Ishikawa (cell line): ENCODE measurements around the gene MEPCE.

Experiments
- CEBPB ChIP-seq: IDR thresholded peaks from 2 replicates; pipeline ENCODE4 v1.6.1; 2012
- CREB1 ChIP-seq: IDR thresholded peaks from 2 replicates; pipeline ENCODE4 v1.6.1; 2012; ENCODE audit warnings: low read depth
- EGR1 ChIP-seq: IDR thresholded peaks from 2 replicates; pipeline ENCODE4 v1.6.1; 2012
- EP300 ChIP-seq: IDR thresholded peaks from 2 replicates; pipeline ENCODE4 v1.6.1; 2012; ENCODE audit warnings: borderline replicate concordance
- FOXM1 ChIP-seq: IDR thresholded peaks from 2 replicates; pipeline ENCODE4 v1.6.1; 2012; ENCODE audit warnings: low read depth, borderline replicate concordance
- MAX ChIP-seq: IDR thresholded peaks from 2 replicates; pipeline ENCODE4 v1.6.1; 2012
- NFIC ChIP-seq: IDR thresholded peaks from 2 replicates; pipeline ENCODE4 v1.6.1; 2012
- RAD21 ChIP-seq: IDR thresholded peaks from 2 replicates; pipeline ENCODE4 v1.6.1; 2012; ENCODE audit warnings: low read depth
- REST ChIP-seq: IDR thresholded peaks from 2 replicates; pipeline ENCODE4 v1.6.1; 2012; ENCODE audit warnings: low read depth, mild to moderate bottlenecking
- TAF1 ChIP-seq: IDR thresholded peaks from 2 replicates; pipeline ENCODE4 v1.6.1; 2012; ENCODE audit warnings: low read depth, mild to moderate bottlenecking
- TCF12 ChIP-seq: IDR thresholded peaks from 2 replicates; pipeline ENCODE4 v1.6.1; 2012; ENCODE audit warnings: low read depth
- TEAD4 ChIP-seq: IDR thresholded peaks from 2 replicates; pipeline ENCODE4 v1.6.1; 2012
- USF1 ChIP-seq: IDR thresholded peaks from 2 replicates; pipeline ENCODE4 v1.6.1; 2012
- YY1 ChIP-seq: IDR thresholded peaks from 2 replicates; pipeline ENCODE4 v1.6.1; 2012; ENCODE audit warnings: low read depth
- ZBTB7A ChIP-seq: IDR thresholded peaks from 2 replicates; pipeline ENCODE4 v1.6.1; 2012; ENCODE audit warnings: low read depth

The MEPCE gene

GRCh38 chr7:100464791-100465190 is 35.2 kb downstream of the MEPCE start:
- TF ChIP-seq FOXM1 (no peak), TAF1 (no peak), CEBPB (no peak), USF1 (no peak), EGR1 (no peak), REST (no peak), MAX (no peak), CREB1 (no peak), NFIC (no peak), TCF12 (no peak), TEAD4 (no peak), RAD21 (no peak), EP300 (no peak), ZBTB7A (no peak), YY1 (no peak)

GRCh38 chr7:100465299-100465698 is 35.7 kb downstream of the MEPCE start:
- TF ChIP-seq TAF1 (no peak), YY1 (no peak), ZBTB7A (no peak), MAX (no peak), EP300 (no peak), CEBPB (no peak)

- TF ChIP-seq MAX: 0 out of 2 replicates have a peak, but pooled peaks have one; percentile 24
- TF ChIP-seq RAD21: peak; percentile 69
- TF ChIP-seq ZBTB7A: peak; percentile 86
- TF ChIP-seq CREB1: no peak
- peak; percentile 31; the same call in 1 of the 2 replicates for TF ChIP-seq TCF12
- 0 out of 2 replicates have a peak, but pooled peaks have one; percentile 12 for TF ChIP-seq EGR1
- TF ChIP-seq EP300: no peak
- TF ChIP-seq NFIC: peak; percentile 64
Measured at GRCh38 chr7:100465702-100466311, 36.2 kb downstream of the MEPCE start.

- TF ChIP-seq REST (no peak), TEAD4 (no peak), EGR1 (no peak), EP300 (no peak), TAF1 (no peak), MAX (no peak), TCF12 (no peak), YY1 (no peak), RAD21 (no peak), FOXM1 (no peak), NFIC (no peak), CREB1 (no peak), ZBTB7A (no peak), CEBPB (no peak), USF1 (no peak)
Measured at GRCh38 chr7:100466653-100467605, 37.3 kb downstream of the MEPCE start.
